Esophagus muscularis mucosa (tissue), 3 donors: ENCODE data around the gene POPDC3.

Experiments
- CTCF ChIP-seq, 3 experiments: fragments of 200-600 bp in 2 of 3; fragments of 450-650 bp in 1 of 3; sonication (generic) in 2 of 3; IDR thresholded peaks; one replicate each; pipeline ENCODE4 v1.5.1; 2017 to 2019; ENCODE audit warnings: antibody characterized with exemption in 3 of 3, mild to moderate bottlenecking in 2 of 3, moderate library complexity in 1 of 3
- POLR2AphosphoS5 ChIP-seq, 2 donors: sonication (generic); formaldehyde crosslinking; IDR thresholded peaks; one replicate each; pipeline ENCODE4 v1.6.1; 2017; ENCODE audit warnings: antibody characterized with exemption in 2 of 2

- TF ChIP-seq CTCF (IDR thresholded peaks at IDR 0.05) (no peak), POLR2AphosphoS5 (IDR thresholded peaks at IDR 0.05) (no peak)
Observed at GRCh38 chr6:105120570-105120969, 59.2 kb downstream of the POPDC3 start.
